LNCAP (cell line): ENCODE measurements around the gene FXYD2.

Experiments used
- CTCF ChIP-seq: fragments of 450-650 bp; IDR thresholded peaks from 2 replicates; pipeline ENCODE4 v1.5.1; 2017; ENCODE audit warnings: mild to moderate bottlenecking

Gene FXYD2

GRCh38 chr11:117819096-117820040 lies 5.2 kb downstream of the FXYD2 start:
- TF ChIP-seq CTCF = peak; percentile 60

GRCh38 chr11:117818041-117818873 lies 6.3 kb downstream of the FXYD2 start:
- no peak; the same call in 1 of the 2 replicates for TF ChIP-seq CTCF

GRCh38 chr11:117817368-117818040 lies 7.0 kb downstream of the FXYD2 start:
- peak; percentile 98 for TF ChIP-seq CTCF

DNA sequence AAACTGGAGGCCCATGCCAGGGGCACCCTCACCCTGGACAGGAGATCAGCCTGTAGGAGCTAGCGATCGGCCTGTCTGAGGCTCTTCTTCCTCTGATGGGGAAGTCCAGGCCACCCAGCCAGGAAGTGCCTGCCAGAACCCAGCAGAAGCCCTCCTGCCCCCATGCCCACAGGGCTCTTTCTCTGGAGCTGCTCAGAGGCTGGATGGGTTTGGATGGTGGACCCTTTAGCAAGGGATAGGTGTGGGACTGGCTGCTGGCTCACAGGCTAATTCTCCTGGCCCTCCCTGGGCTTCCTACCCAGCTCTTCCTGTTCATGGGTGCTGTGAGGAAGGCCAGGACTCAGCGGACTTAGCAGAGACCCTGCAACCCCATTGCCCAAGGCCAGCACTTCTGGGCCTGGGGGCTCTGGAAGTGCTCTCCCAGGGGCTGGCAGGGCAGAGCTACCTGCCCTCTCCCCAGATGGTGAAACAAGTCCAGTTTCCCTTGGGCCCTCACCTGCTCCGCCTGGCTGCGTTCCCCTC lies 7.6 kb downstream of the FXYD2 start:
- no peak for TF ChIP-seq CTCF

DNA sequence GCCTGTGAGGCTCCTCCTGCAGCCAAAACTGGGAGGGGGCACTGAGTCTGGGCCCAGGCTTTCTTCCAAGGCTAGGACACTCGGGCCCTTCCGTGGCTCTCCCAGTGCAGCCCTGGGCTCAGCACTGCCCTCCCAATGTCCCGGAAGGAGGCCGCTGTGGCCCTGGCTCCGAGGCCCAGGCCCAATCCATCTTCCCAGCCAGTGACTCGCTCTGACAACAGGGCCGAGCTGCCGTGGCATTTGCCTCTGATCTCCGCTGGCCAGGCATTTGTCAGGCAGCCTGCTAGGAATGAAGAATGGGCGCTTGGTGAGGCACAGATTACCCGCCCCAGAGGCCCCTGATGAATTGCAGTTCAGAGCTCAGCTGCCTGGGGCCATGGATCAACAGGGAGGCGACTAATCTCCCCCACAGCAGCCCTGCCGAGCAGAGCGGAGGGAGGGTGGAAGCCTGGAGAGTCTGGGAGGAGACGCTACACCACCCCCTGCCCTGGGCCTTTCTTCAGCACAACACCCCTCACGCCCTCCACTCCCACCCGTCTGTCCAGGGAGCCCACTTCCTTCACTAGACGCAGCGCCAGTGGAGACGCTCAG lies 8.3 kb downstream of the FXYD2 start:
- TF ChIP-seq CTCF = no peak

DNA sequence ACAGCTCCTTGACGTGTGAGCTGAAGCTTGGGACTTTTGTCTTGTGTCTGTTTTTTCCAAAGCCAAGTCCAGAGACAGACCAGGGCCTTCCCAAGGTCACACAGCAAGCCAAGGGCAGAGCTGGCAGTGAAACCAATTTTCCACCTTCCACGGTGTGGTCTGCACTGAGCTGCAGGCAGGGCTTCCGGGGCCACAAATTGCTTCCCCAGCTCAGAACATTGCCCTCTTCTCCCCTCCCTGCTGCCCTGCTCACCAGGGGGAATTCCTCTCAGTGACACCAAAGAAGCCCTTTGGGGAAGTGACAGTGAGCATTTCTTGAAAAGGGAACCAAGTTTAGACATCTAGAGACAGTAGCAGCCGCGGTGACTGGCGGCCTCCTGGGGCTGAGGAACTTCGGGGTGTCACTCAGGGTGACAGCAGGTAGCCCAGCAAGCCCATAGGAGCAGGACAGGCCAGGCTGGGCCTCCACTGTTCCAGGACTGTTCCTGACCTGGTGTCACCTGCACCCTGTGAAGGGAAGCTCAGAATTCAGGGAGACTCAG lies 9.2 kb downstream of the FXYD2 start:
- TF ChIP-seq CTCF = no peak
